GM19351 (cell line): Measurements from ENCODE around the gene ZNF609.
"Not testable (repeated sequence)": the region's sequence is repeated elsewhere in the genome, so short reads cannot be mapped to it uniquely, and the experiment has no call there.

Experiments
- ATAC-seq: cut with Tn5 transposase; IDR thresholded peaks from one replicate; pipeline ENCODE4 v1.9.1; 2021; ENCODE audit warnings: mild to moderate bottlenecking, moderate library complexity; ENCODE audit not compliant: unreplicated experiment

ZNF609 gene

GRCh38 chr15:64614519-64614918 is 154.1 kb downstream of the ZNF609 start:
- no peak for ATAC-seq

DNA sequence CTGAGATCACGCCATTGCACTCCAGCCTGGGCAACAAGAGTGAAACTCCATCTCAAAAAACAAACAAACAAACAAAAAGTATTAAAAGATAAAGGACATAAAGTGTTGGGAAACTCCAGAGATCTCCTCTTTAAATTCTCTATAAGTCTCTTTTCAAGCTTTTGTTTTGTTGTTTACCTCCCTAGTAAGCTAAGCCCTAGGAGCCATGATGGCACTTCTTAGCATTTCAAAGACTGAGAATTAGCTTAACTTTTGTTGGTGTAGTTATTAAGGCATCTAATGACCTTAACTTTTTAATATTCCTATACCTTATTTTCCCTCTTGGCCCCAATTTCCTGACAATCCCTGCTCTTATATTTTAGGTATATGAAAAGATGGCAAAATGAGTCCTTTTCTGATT is 157.3 kb downstream of the ZNF609 start:
- no peak for ATAC-seq

DNA sequence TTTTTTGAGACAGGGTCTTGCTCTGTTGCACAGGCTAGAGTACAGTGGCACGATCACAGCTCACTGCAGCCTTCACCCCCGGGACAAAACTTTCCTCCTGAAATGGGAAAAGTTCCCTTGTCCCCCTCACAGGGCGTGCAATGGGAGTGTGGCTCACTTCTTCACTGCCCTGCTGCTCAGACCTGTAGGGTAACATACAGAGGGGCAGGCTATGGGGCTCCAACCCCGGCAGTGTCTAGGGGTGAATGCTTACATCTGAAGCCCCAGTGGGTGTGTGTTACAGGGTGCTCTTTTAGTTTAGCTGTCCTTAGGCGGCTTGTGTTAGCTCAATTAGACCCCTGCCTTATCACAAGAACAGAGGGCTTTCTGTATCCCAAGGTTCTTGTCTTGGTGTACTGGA is 157.8 kb downstream of the ZNF609 start:
- ATAC-seq: no peak

- no peak for ATAC-seq
These were observed 158.2 kb downstream of the ZNF609 start for GRCh38 chr15:64618540-64618939.

DNA sequence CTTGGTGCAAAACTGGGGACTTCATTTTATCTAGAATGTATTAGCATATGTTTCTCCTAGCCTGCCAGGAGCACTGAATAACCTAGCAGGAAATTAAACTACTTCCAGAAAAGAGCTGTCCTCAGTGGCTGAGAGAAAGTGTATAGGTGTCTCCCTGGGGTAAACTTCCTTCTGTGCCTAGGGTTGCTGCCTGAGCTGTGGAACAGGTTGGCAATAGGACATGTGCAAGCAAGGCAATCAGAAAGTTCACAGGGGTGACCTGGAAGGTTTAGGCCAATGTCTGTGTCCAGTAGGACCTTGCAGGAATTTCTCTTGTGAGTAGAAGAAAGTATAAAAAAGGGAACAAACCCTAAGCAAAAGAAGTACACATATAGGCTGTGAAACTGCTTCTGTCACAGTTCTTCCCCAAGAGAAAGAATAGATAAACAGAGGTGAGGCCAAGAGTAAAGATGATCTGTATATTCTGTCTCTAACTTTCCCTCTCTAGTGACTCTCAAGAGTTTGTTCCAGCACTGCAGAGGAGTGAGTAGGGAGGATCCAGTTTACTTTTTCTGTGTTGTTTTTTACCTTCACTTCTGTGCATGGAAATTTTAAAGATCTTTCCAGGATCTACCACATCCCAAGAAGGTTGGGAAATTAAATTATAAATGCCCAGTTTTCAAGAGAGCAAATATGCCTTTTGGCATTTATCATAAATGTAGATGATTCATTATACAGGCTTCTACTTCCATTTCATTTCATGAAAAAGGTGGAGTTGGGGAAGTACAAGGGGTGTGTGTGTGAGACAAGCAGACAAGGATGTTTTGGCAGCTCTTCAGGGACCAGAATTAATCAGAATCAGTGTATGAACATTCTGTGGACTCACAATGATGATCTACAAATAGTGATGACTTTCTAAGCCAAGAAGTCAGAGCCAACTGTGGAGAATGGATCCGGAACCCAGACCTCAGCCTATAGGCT is 159.8 kb downstream of the ZNF609 start:
- ATAC-seq: no peak

GRCh38 chr15:64621056-64621455 is 160.7 kb downstream of the ZNF609 start:
- ATAC-seq: no peak

DNA sequence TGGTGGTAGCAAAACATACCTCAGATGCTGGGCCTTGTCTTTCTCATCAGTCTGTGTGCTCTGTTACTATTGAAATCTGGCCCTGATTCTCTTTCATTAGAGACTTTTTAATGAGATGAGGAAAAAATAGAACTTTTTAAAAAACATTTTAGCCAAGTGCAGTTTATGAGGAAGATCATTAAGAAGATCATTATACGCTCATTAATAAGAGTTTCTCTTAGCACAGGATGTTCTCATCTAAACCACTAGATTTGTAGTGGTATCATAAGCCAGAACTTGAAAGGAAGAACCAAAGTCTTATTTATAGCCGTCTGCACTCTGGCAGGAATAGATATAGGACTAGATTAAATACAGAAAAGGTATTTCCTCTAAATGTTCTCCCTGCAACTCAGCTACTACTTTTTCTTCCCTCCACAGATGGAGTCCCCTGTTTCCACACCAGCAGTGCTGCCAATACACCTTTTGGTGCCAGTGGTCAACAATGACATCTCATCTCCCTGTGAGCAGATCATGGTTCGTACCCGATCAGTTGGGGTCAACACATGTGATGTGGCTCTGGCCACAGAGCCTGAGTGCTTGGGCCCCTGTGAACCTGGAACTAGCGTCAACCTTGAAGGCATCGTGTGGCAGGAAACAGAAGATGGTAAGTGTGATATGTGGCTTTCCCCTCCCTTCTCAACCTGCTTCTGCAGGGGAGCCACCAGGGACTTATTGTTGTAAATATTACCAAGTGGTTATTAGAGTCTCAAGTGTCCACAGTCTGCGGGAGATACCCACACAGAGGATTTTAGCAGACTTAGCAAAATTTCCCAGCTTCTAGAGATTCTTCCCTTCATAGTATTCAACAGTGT is 162.3 kb downstream of the ZNF609 start:
- peak; percentile 74 for ATAC-seq

DNA sequence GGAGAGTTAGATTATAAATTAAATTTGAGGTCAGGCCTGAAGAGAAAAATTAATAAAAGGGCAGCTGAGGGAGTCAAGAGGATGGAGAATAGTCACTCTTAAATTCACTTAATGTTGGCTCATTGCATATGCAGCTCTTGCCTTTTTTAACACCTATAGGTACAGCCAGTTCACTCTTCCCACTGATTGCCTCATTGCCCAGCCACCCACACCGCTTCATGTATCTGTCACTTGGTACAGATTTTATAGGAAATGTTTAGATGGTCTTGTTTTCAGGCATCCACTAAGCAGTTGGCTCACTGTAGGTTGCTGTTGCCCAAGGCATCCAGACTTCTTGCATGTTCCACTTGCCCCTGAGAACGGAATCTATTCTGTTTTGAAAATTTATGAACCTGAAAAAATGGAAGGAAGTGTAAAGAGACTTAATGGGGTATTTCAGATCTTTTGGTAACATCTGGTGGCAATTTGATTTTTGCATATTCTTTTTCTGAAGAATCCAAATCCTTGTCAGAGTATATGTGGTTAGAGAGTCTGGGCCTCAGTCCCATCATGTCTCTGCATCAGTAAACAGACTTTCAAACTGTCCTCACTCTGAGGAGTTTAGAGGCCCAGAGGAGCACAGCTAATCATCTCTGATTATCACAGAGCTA is 163.1 kb downstream of the ZNF609 start:
- ATAC-seq: no peak

DNA sequence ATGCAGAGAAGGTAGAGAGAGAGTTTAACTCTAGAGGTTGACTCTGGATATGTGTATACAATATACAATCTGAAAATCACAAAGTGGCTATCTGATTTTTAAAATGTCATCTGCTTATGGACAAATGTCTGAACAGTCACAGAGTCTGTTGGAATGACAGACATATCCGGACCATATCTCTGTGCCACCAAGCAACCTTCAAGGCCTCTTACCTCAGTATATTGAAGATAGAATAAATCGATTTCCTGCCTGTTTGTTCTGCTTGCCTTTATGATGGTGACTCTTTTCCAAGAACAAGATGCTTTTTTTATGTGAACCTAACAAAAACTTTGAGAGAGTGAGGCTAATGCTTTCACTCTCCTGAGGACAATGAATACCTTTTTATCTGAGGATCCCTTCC is 163.9 kb downstream of the ZNF609 start:
- ATAC-seq: no peak

GRCh38 chr15:64629063-64629462 is 168.7 kb downstream of the ZNF609 start:
- ATAC-seq: no peak

- no peak for ATAC-seq
These were observed 170.2 kb downstream of the ZNF609 start for GRCh38 chr15:64630396-64631107.

DNA sequence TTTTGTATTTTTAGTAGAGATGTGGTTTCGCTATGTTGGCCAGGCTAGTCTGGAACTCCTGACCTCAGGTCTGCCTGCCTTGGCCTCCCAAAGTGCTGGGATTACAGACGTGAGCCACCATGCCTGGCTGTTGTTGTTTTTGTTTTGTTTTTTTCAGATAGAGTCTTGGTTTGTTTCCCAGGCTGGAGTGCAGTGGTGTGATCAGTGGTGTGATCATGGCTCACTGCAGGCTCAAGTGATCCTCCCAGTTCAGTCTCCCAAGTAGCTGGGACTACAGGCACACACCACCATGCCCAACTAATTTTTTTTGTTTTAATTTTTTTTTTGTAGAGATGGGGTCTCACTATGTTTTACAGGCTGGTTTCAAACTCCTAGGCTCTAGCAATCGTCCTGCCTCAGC is 172.3 kb downstream of the ZNF609 start:
- not testable (repeated sequence) for ATAC-seq

DNA sequence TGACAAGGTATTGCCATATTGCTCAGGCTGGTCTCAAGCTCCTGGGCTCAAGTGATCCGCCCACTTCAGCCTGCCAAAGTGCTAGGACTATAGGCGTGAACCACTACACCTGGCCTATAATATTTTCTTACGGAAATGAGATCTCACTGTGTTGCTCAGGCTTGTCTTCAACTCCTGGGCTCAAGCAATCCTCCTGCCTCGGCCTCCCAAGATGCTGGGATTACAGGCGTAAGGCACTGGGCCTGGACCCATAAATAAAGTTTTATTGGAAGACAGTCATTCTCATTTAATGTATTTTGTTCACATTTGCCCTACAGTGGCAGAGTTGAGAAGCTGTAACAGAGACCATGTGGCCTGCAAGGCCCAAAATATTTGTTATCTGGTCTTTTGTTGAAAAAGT is 173.0 kb downstream of the ZNF609 start:
- no peak for ATAC-seq

DNA sequence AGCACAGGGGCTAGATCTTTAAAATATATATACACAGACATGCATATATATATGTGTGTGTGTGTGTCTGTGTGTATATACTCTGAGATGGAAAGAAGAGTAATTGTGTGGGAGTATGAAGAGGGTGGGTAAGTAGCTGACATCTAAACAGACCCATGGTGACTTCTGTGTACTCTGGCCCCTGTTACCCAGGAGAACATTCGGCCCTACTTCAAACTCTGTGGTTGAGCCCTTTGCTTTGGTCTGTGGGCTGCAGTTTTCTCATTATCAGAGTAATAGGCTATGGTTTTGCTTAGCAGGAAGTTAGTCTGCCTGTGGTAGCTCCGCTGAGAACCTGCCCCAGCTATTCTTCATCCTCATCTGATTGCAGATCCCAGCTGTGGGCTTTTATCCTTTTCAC is 173.6 kb downstream of the ZNF609 start:
- peak; percentile 80 for ATAC-seq

DNA sequence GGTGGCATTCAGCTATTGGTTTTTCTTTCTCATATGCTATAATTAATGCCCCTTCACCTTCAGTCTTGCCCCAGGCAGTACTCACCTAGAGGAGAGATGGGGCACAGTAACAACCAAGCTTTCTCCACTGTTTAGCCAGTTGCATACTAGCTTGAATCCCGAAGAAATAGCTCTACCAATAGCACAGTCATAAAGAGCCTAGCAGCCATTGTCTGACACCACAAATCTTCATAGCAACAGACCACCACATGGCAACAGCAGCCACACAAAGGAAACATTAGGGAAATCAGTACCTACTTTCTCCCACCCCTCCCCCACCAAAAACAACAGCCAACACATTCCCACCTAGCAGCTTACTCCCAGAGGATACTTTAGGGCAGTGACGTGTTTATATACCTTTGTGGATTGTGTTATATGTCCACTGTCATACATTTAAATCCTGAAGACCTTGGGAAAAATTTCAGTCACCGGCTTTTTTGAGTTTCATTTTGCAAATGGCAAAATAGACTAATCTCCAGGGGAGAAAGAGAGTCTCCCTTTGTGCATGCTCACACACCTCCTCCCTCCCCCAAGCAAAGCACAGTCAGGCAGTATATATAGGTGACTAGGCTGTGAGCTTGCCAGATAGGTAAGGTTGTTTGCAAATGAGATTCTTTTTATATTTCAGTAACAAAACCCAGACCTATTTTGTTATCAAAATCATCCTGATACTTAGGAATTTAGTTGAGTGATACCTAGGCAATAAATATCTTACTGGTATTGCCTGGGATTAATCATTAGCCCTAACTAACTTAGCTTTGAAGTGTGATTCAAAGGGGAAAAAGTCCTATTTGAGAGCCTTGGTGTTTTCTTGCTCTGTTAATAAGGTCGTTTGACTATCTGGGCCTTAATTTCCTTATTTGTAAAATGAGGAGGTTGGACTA is 174.5 kb downstream of the ZNF609 start:
- ATAC-seq: peak; percentile 64

DNA sequence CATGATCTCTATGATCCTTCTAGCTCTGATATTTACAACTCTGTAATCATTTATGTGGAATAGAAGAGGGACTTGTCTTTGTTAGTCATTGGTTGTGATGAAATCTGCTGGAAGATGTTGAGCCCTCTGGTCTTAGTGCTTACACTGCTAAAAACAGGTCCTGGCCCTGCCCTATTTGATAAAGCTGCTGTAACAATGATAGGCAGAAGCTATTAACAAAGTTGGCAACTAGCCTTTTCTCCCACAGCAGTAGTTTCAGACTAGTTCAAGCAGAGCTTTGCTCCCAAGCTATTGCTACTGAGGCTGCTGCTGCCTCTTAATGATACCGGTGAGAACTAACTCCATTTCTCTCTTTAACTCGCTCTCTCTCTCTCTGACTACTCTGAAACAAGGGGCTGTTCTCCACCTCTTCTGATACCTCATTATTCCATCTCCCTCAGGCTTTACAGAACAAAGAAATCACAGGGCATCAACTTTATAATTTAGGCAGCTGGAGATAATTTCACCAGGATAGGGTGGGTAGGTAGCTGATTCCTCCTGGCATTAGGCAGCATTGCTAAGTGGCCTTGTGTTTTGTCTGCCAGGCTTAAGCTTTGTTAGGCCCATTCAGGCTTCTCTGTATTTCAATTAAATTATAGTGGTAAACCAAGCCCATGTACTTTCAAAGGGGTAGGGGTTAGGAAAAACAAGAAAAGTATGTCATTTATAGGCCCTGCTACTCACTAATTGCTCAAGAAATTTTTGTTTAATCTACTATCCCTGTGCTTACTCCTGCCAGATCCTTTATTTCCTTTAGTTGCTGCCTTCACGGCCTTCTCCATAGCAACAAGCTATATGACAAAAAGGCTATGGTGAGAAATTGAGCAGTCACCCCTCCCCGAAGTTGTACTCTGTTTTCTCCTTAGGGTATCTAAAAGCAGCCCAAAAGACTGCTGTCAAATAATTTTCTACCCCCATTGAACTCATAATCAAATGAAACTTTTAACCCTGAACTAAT is 175.4 kb downstream of the ZNF609 start:
- ATAC-seq: no peak

- ATAC-seq: no peak
These were observed 176.2 kb downstream of the ZNF609 start for GRCh38 chr15:64636556-64636955.

DNA sequence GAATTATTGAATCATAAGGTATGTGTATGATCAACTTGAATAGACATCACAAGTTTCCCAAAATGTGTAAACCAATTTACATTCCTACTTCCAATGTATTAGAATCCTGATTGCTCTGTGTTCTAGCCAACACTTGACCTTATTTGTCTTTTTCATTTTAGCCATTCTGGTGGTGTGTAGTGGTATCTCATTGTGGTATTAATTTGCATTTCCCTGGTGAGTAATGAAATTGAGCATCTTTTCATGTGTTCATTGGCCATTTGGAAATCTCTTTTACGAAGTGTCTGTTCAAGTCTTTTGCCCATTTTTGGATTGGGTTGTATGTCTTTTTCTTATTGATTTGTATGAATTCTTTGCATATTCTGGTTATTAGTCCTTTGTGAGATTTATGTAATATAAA is 177.0 kb downstream of the ZNF609 start:
- no peak for ATAC-seq
